H1 (cell line): ENCODE data around the gene GTF2IRD1.

Experiments
- POLR2A ChIP-seq, 2 experiments: IDR thresholded peaks; 1 replicate in 1 of 2; 2 replicates in 1 of 2; pipeline ENCODE4 v1.6.1; 2011; ENCODE audit warnings: low read depth in 2 of 2, low read length in 2 of 2, mild to moderate bottlenecking in 2 of 2; ENCODE audit errors: control extremely low read depth in 1 of 2
- POLR2AphosphoS5 ChIP-seq: IDR thresholded peaks from 2 replicates; pipeline ENCODE4 v1.6.1; 2011; ENCODE audit warnings: low read depth, low read length

DNA sequence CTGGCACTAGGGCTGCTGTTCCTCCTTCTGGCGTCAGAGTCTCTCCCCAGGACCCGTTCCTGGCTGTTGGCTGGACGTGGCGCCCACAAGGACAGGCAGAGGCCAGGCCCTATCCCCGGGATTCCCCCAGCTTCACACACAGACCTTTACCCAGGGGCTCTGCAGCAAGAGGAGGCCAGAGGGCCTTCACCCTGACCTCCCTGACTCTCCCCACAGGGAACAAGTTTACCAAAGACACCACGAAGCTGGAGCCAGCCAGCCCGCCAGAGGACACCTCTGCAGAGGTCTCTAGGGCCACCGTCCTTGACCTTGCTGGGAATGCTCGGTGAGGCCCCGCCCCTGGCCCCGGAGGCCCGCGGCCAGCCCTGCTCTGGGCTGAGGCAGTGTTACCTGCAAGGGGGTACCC, 82.2 kb downstream of the GTF2IRD1 start:
- TF ChIP-seq POLR2A (IDR thresholded peaks at IDR 0.05; ENCODE audit: control extremely low read depth in 1 of 2, low read depth in 2 of 2, low read length in 2 of 2) = no peak
- no peak for TF ChIP-seq POLR2AphosphoS5
